ENCODE measurements around the gene LGALS1.
A peak's percentile ranks its signal among the peaks of the same experiment; 100 is the strongest.
"Not testable (repeated sequence)": the region's sequence is repeated elsewhere in the genome, so short reads cannot be mapped to it uniquely, and the experiment has no call there.

The LGALS1 gene

GRCh38 chr22:37692627-37693285 is 17.3 kb downstream of the LGALS1 start:
- no peak for DNase-seq

- not testable (repeated sequence) for DNase-seq
These were observed 18.7 kb downstream of the LGALS1 start for GRCh38 chr22:37694131-37694530.

GRCh38 chr22:37696260-37696656 is 20.8 kb downstream of the LGALS1 start:
- not testable (repeated sequence) for DNase-seq

GRCh38 chr22:37696657-37697537 is 21.5 kb downstream of the LGALS1 start, which contains the start of gene TRIOBP:
TRIOBP (plus strand) TSS chr22:37697048; CDS start chr22:37701366, 4,318 bp downstream.
- DNase-seq: peak; percentile 46

- no peak for DNase-seq
These were observed 22.1 kb downstream of the LGALS1 start for GRCh38 chr22:37697538-37697835.

GRCh38 chr22:37701141-37701786 is 25.8 kb downstream of the LGALS1 start:
- no peak for DNase-seq

- DNase-seq: no peak
These were observed 28.5 kb downstream of the LGALS1 start for GRCh38 chr22:37703906-37704305.

- DNase-seq: no peak
These were observed 29.2 kb downstream of the LGALS1 start for GRCh38 chr22:37704645-37705044.

GRCh38 chr22:37705205-37705604 is 29.8 kb downstream of the LGALS1 start:
- DNase-seq: no peak

- no peak for DNase-seq
These were observed 33.4 kb downstream of the LGALS1 start for GRCh38 chr22:37708580-37709444.

- DNase-seq: no peak
These were observed 34.0 kb downstream of the LGALS1 start for GRCh38 chr22:37709445-37709765.

GRCh38 chr22:37710675-37711074 is 35.2 kb downstream of the LGALS1 start:
- no peak for DNase-seq

GRCh38 chr22:37711490-37711889 is 36.1 kb downstream of the LGALS1 start:
- no peak for DNase-seq

- DNase-seq: no peak
These were observed 38.3 kb downstream of the LGALS1 start for GRCh38 chr22:37713761-37714160.

- DNase-seq: no peak
These were observed 39.2 kb downstream of the LGALS1 start for GRCh38 chr22:37714634-37715033.

- no peak for DNase-seq
These were observed 40.3 kb downstream of the LGALS1 start for GRCh38 chr22:37715760-37716159.

GRCh38 chr22:37716708-37717107 is 41.3 kb downstream of the LGALS1 start:
- DNase-seq: no peak

- not testable (repeated sequence) for DNase-seq
These were observed 41.8 kb downstream of the LGALS1 start for GRCh38 chr22:37717235-37717634.

GRCh38 chr22:37717746-37718305 is 42.4 kb downstream of the LGALS1 start:
- DNase-seq: not testable (repeated sequence)

GRCh38 chr22:37725551-37726240 is 50.3 kb downstream of the LGALS1 start:
- no peak for DNase-seq

GRCh38 chr22:37726241-37726887 is 50.9 kb downstream of the LGALS1 start:
- no peak for DNase-seq
